IPS-18a (cell line): ENCODE measurements around the gene TUBB4A.

ENCODE experiments used
- H3K27ac ChIP-seq: one replicate; pipeline ENCODE4 v1.5.1; 2013; ENCODE audit warnings: low read length
- H3K27me3 ChIP-seq: one replicate; pipeline ENCODE4 v1.6.1; 2013; ENCODE audit warnings: mild to moderate bottlenecking, low read length; ENCODE audit not compliant: control insufficient read depth, insufficient read depth
- H3K36me3 ChIP-seq: one replicate; pipeline ENCODE4 v1.6.1; 2013; ENCODE audit warnings: low read depth, low read length; ENCODE audit not compliant: control insufficient read depth
- H3K4me1 ChIP-seq: one replicate; pipeline ENCODE4 v1.6.1; 2013; ENCODE audit warnings: low read depth, low read length; ENCODE audit not compliant: control insufficient read depth
- H3K4me3 ChIP-seq: one replicate; pipeline ENCODE4 v1.5.1; 2013; ENCODE audit warnings: low read length
- H3K9ac ChIP-seq: one replicate; pipeline ENCODE4 v1.6.1; 2013; ENCODE audit warnings: mild to moderate bottlenecking, low read length, moderate library complexity
- H3K9me3 ChIP-seq: one replicate; pipeline ENCODE4 v1.6.1; 2013; ENCODE audit warnings: low read depth, low read length; ENCODE audit not compliant: control insufficient read depth

The TUBB4A gene

GRCh38 chr19:6472713-6473112 lies 29.4 kb downstream of the TUBB4A start:
- H3K36me3 ChIP-seq = no peaks in the 10 kb centered on the region

GRCh38 chr19:6471076-6471475 lies 31.0 kb downstream of the TUBB4A start:
- peaks cover 21% of the 10 kb centered on the region for H3K27me3 ChIP-seq
- no peak overlapping the region for H3K9ac ChIP-seq
- H3K27ac ChIP-seq = no peak overlapping the region
- no peak overlapping the region for H3K4me3 ChIP-seq
- no peaks in the 10 kb centered on the region for H3K9me3 ChIP-seq
- no peaks in the 10 kb centered on the region for H3K36me3 ChIP-seq
- peaks cover 3% of the 10 kb centered on the region for H3K4me1 ChIP-seq

More at GRCh38 chr19:6472713-6473112, 29.4 kb downstream of the TUBB4A start:
- Histone ChIP-seq H3K27ac (no peak overlapping the region), H3K4me3 (no peak overlapping the region), H3K9ac (no peak overlapping the region), H3K27me3 (peaks cover 21% of the 10 kb centered on the region), H3K4me1 (peaks cover 3% of the 10 kb centered on the region), H3K9me3 (no peaks in the 10 kb centered on the region)

GRCh38 chr19:6470173-6470572 lies 31.9 kb downstream of the TUBB4A start:
- Histone ChIP-seq H3K4me3 (no peak overlapping the region), H3K27ac (no peak overlapping the region), H3K9me3 (no peaks in the 10 kb centered on the region), H3K9ac (no peak overlapping the region), H3K36me3 (no peaks in the 10 kb centered on the region), H3K4me1 (peaks cover 3% of the 10 kb centered on the region), H3K27me3 (peaks cover 18% of the 10 kb centered on the region)

- Histone ChIP-seq H3K9ac (no peak overlapping the region), H3K9me3 (no peaks in the 10 kb centered on the region), H3K4me3 (no peak overlapping the region), H3K27me3 (peaks cover 19% of the 10 kb centered on the region), H3K4me1 (peaks cover 3% of the 10 kb centered on the region), H3K27ac (no peak overlapping the region), H3K36me3 (no peaks in the 10 kb centered on the region)
Measured at GRCh38 chr19:6467384-6467783, 34.7 kb downstream of the TUBB4A start.

- Histone ChIP-seq H3K27ac (no peak overlapping the region), H3K9me3 (no peaks in the 10 kb centered on the region), H3K4me3 (no peak overlapping the region), H3K4me1 (peaks cover 3% of the 10 kb centered on the region), H3K9ac (no peak overlapping the region), H3K36me3 (no peaks in the 10 kb centered on the region), H3K27me3 (peaks cover 24% of the 10 kb centered on the region)
Measured at GRCh38 chr19:6466526-6467248, 35.4 kb downstream of the TUBB4A start.

- Histone ChIP-seq H3K27ac (no peak overlapping the region), H3K36me3 (no peaks in the 10 kb centered on the region), H3K27me3 (peaks cover 24% of the 10 kb centered on the region), H3K9ac (no peak overlapping the region), H3K9me3 (no peaks in the 10 kb centered on the region), H3K4me3 (no peak overlapping the region), H3K4me1 (no peaks in the 10 kb centered on the region)
Measured at GRCh38 chr19:6465663-6466062, 36.4 kb downstream of the TUBB4A start.

GRCh38 chr19:6465006-6465405 lies 37.1 kb downstream of the TUBB4A start:
- Histone ChIP-seq H3K36me3 (no peaks in the 10 kb centered on the region), H3K9ac (peak overlapping the region; percentile 36), H3K27ac (no peak overlapping the region), H3K27me3 (peaks cover 24% of the 10 kb centered on the region), H3K9me3 (no peaks in the 10 kb centered on the region), H3K4me1 (no peaks in the 10 kb centered on the region), H3K4me3 (peak overlapping the region; percentile 76)

- Histone ChIP-seq H3K27me3 (peaks cover 24% of the 10 kb centered on the region), H3K4me3 (peak within 1 kb of the TSS; percentile 76)
Measured at GRCh38 chr19:6464070-6464873, 37.8 kb downstream of the TUBB4A start, which contains the start of gene CRB3. TSS of gene CRB3 (plus strand) at chr19:6464271. CDS start at chr19:6464702, 431 bp downstream.

GRCh38 chr19:6460099-6460884 lies 41.8 kb downstream of the TUBB4A start:
- peak overlapping the region; percentile 74 for H3K4me3 ChIP-seq
- no peaks in the 10 kb centered on the region for H3K4me1 ChIP-seq
- no peak overlapping the region for H3K27ac ChIP-seq
- no peaks in the 10 kb centered on the region for H3K9me3 ChIP-seq
- peak overlapping the region; percentile 38 for H3K9ac ChIP-seq
- H3K36me3 ChIP-seq = no peaks in the 10 kb centered on the region
- peaks cover 20% of the 10 kb centered on the region for H3K27me3 ChIP-seq

More at GRCh38 chr19:6464070-6464873, 37.8 kb downstream of the TUBB4A start, which contains the start of gene CRB3:
- no peaks in the 10 kb centered on the region for H3K36me3 ChIP-seq
- no peak within 1 kb of the TSS for H3K27ac ChIP-seq
- H3K9me3 ChIP-seq = no peaks in the 10 kb centered on the region
- H3K4me1 ChIP-seq = no peaks in the 10 kb centered on the region
- H3K9ac ChIP-seq = peak within 1 kb of the TSS; percentile 36

- no peak within 1 kb of the TSS for H3K27ac ChIP-seq
- H3K4me3 ChIP-seq = peak within 1 kb of the TSS; percentile 74
- no peaks in the 10 kb centered on the region for H3K36me3 ChIP-seq
- H3K27me3 ChIP-seq = peaks cover 11% of the 10 kb centered on the region
- no peaks in the 10 kb centered on the region for H3K9me3 ChIP-seq
- H3K9ac ChIP-seq = peak within 1 kb of the TSS; percentile 38
- no peaks in the 10 kb centered on the region for H3K4me1 ChIP-seq
Measured at GRCh38 chr19:6459262-6460098, 42.6 kb downstream of the TUBB4A start, which contains the start of gene SLC25A23. TSS of gene SLC25A23 (minus strand) at chr19:6459792. CDS start at chr19:6459628, 164 bp downstream.
